IMR-90 (cell line): Measurements from ENCODE around the gene BACE1. TPM values are rescaled to one million over a fixed set of nuclear protein-coding genes. Genes with fewer than 3 reads are reported as not detected.
A peak's percentile ranks its signal among the peaks of the same experiment; 100 is the strongest.

Experiments used
- ATAC-seq: fragments of 200-7000 bp; cut with Tn5 transposase; 2 replicates; pipeline ENCODE4 v1.9.1; 2020; ENCODE audit warnings: low read depth, mild to moderate bottlenecking, moderate library complexity
- BruUV-seq: library from RNA; stranded (reverse); fragments of 400-500 nt; replicated peaks from 2 replicates; lab custom pipeline; 2021; lab: Mats Ljungman, UMichigan
- CTCF ChIA-PET: fragments of 300-600 bp; formaldehyde crosslinking; extraction: SDS; loops from one replicate; lab custom pipeline; 2021; ENCODE audit warnings: antibody characterized with exemption; lab: Yijun Ruan, JAX
- POLR2A ChIA-PET: fragments of 300-600 bp; sonication (Branson Sonifier 250); formaldehyde crosslinking; loops from one replicate; lab custom pipeline; 2022; ENCODE audit warnings: antibody characterized with exemption; ENCODE audit not compliant: unreplicated experiment; lab: Charles Lee
- DNase-seq: peaks from one replicate; pipeline ENCODE4 v3.0.0; 2013
- H2AFZ ChIP-seq: replicated peaks from 2 replicates; pipeline ENCODE3; 2013; ENCODE audit warnings: low read length, mild to moderate bottlenecking; ENCODE audit not compliant: poor library complexity
- H2AK5ac ChIP-seq: 2 replicates; pipeline ENCODE4 v1.6.1; 2013; ENCODE audit warnings: low read depth, low read length, inconsistent platforms
- H2AK9ac ChIP-seq: replicated peaks from 2 replicates; pipeline ENCODE3; 2013; ENCODE audit warnings: mild to moderate bottlenecking, low read depth, low read length, moderate library complexity; ENCODE audit not compliant: poor library complexity
- H2BK120ac ChIP-seq: 2 replicates; pipeline ENCODE4 v1.6.1; 2013; ENCODE audit warnings: low read depth, low read length, inconsistent platforms
- H2BK15ac ChIP-seq: 3 replicates; pipeline ENCODE4 v1.6.1; 2013; ENCODE audit warnings: low read depth, low read length, inconsistent platforms
- H2BK20ac ChIP-seq: 2 replicates; pipeline ENCODE4 v1.6.1; 2013; ENCODE audit warnings: low read depth, mild to moderate bottlenecking, inconsistent platforms, low read length, moderate library complexity
- H2BK5ac ChIP-seq: 2 replicates; pipeline ENCODE4 v1.6.1; 2013; ENCODE audit warnings: mild to moderate bottlenecking, low read depth, low read length, inconsistent platforms; ENCODE audit not compliant: poor library complexity, severe bottlenecking
- H3K14ac ChIP-seq: replicated peaks from 2 replicates; pipeline ENCODE4 v1.6.1; 2013; ENCODE audit warnings: low read depth, low read length, inconsistent platforms
- H3K18ac ChIP-seq: 2 replicates; pipeline ENCODE4 v1.6.1; 2013; ENCODE audit warnings: low read depth, low read length, control low read depth
- H3K23ac ChIP-seq: 2 replicates; pipeline ENCODE4 v1.6.1; 2013; ENCODE audit warnings: low read depth, low read length, inconsistent platforms
- H3K27ac ChIP-seq: 2 replicates; pipeline ENCODE4 v1.5.1; 2013; ENCODE audit warnings: mild to moderate bottlenecking, control low read depth, low read length; ENCODE audit not compliant: insufficient read depth
- H3K27me3 ChIP-seq: 2 replicates; pipeline ENCODE4 v1.6.1; 2013; ENCODE audit warnings: low read length; ENCODE audit not compliant: control insufficient read depth, insufficient read depth
- H3K36me3 ChIP-seq: 2 replicates; pipeline ENCODE4 v1.6.1; 2013; ENCODE audit warnings: low read length, mixed read lengths; ENCODE audit not compliant: control insufficient read depth, insufficient read depth
- H3K4ac ChIP-seq: 2 replicates; pipeline ENCODE4 v1.6.1; 2013; ENCODE audit warnings: low read depth, low read length, inconsistent platforms
- H3K4me1 ChIP-seq: 2 replicates; pipeline ENCODE4 v1.6.1; 2013; ENCODE audit warnings: low read length, mixed read lengths; ENCODE audit not compliant: control insufficient read depth, insufficient read depth
- H3K4me2 ChIP-seq: 2 replicates; pipeline ENCODE4 v1.6.1; 2013; ENCODE audit warnings: low read depth, mild to moderate bottlenecking, control low read depth, low read length, moderate library complexity
- H3K4me3 ChIP-seq: 2 replicates; pipeline ENCODE4 v1.5.1; 2013; ENCODE audit warnings: low read depth, mild to moderate bottlenecking, control low read depth, low read length, moderate library complexity; ENCODE audit not compliant: insufficient read depth
- H3K56ac ChIP-seq: 2 replicates; pipeline ENCODE4 v1.6.1; 2013; ENCODE audit warnings: low read length, inconsistent platforms; ENCODE audit not compliant: insufficient read depth; ENCODE audit errors: extremely low read depth
- H3K79me1 ChIP-seq, 2 experiments: 2 replicates each; pipeline ENCODE4 v1.6.1; 2013; ENCODE audit warnings: low read length in 2 of 2, inconsistent platforms in 1 of 2, low read depth in 1 of 2
- H3K9ac ChIP-seq: 2 replicates; pipeline ENCODE4 v1.6.1; 2013; ENCODE audit warnings: low read depth, low read length, control low read depth
- H3K9me1 ChIP-seq: 2 replicates; pipeline ENCODE4 v1.6.1; 2013; ENCODE audit warnings: low read length, inconsistent platforms; ENCODE audit not compliant: insufficient read depth
- H3K9me3 ChIP-seq: 2 replicates; pipeline ENCODE4 v1.6.1; 2013; ENCODE audit warnings: low read length; ENCODE audit not compliant: control insufficient read depth, insufficient read depth
- H4K20me1 ChIP-seq: 2 replicates; pipeline ENCODE4 v1.6.1; 2013; ENCODE audit warnings: low read length, inconsistent platforms; ENCODE audit not compliant: insufficient read depth
- H4K5ac ChIP-seq: 2 replicates; pipeline ENCODE4 v1.6.1; 2013; ENCODE audit warnings: mild to moderate bottlenecking, low read depth, low read length, control low read depth
- H4K8ac ChIP-seq, 2 experiments: 2 replicates each; pipeline ENCODE4 v1.6.1; 2013; ENCODE audit warnings: low read depth in 2 of 2, low read length in 2 of 2, control low read depth in 1 of 2, inconsistent platforms in 1 of 2
- H4K91ac ChIP-seq: 2 replicates; pipeline ENCODE4 v1.6.1; 2013; ENCODE audit warnings: low read depth, low read length, inconsistent platforms; ENCODE audit not compliant: insufficient read depth
- FOS ChIP-seq: fragments of 150-350 bp; IDR thresholded peaks from 2 replicates; pipeline ENCODE4 v1.6.1; 2016; ENCODE audit warnings: low read depth, low read length
- RAD21 ChIP-seq: IDR thresholded peaks from 2 replicates; pipeline ENCODE4 v1.6.1; 2012; ENCODE audit warnings: low read length, improper control_type of control experiment
- WGBS, 2 experiments: methylation state at CpG; one replicate each; pipeline versions ENCODE4 v1.1.5 to v1.1.7; 2013; ENCODE audit warnings: missing lambda C conversion rate in 2 of 2; ENCODE audit not compliant: insufficient read length in 1 of 2; ENCODE audit errors: extremely low coverage in 2 of 2; 5-methylcytosine and 5-hydroxymethylcytosine counted together
- dilution Hi-C: fragments of 300-500 bp; cut with HindIII; formaldehyde crosslinking; loops from one replicate; pipeline ENCODE4 v1.14.3; 2018; ENCODE audit warnings: low sequenced_read_pairs; ENCODE audit not compliant: unreplicated experiment
- in situ Hi-C: fragments of 300-500 bp; cut with MboI; formaldehyde crosslinking; loops from 3 replicates; pipeline ENCODE4 v1.14.3; 2019; ENCODE audit warnings: low sequenced_read_pairs, inconsistent platforms, mixed read lengths
- intact Hi-C: fragments of 100-400 bp; cut with micrococcal nuclease; formaldehyde crosslinking; loops from 2 replicates; pipeline ENCODE4 v1.10.0; 2022
- polyA plus RNA-seq, 3 experiments: library from polyadenylated mRNA; depleted of rRNA; stranded (reverse); fragments of >200 nt; gene quantifications; 2 replicates each; pipeline ENCODE4 v1.2.3, GENCODE V29; 2012; ENCODE audit warnings: low replicate concordance in 1 of 3
- total RNA-seq: library from RNA; depleted of rRNA; stranded (reverse); fragments of >200 nt; gene quantifications from 2 replicates; pipeline ENCODE4 v1.2.3, GENCODE V29; 2012

Gene BACE1
- total and polyA plus RNA-seq, 2 of the 4 experiments (the other 2 are of a cell fraction), result 27.6 to 50.6 TPM

GRCh38 chr11:117345039-117345438 is 29.0 kb upstream of the BACE1 start:
- 40% methylated on average over 1 of the region's 2 CpGs; no CpG with 5 or more reads in 1 of the 2 experiments for WGBS, 2 experiments
- Histone ChIP-seq H3K4me3 (no peak overlapping the region), H3K9me1 (peaks cover 21% of the 10 kb centered on the region), H3K14ac (no peak overlapping the region), H3K18ac (no peak overlapping the region), H3K79me1 (peaks cover 10 to 21% of the 10 kb centered on the region in 2 experiments), H2BK120ac (no peak overlapping the region), H3K36me3 (peaks cover 28% of the 10 kb centered on the region), H3K27ac (no peak overlapping the region), H4K8ac (no peak overlapping the region), H2BK15ac (no peak overlapping the region), H2AK5ac (no peak overlapping the region), H3K9ac (no peak overlapping the region), H3K27me3 (no peaks in the 10 kb centered on the region), H2BK5ac (no peak overlapping the region), H2BK20ac (no peak overlapping the region), H3K23ac (no peak overlapping the region), H4K5ac (no peak overlapping the region), H3K4me2 (no peak overlapping the region), H2AFZ (no peak overlapping the region), H3K4ac (no peak overlapping the region), H3K4me1 (no peaks in the 10 kb centered on the region; the same call in 1 of the 2 replicates), H3K9me3 (no peaks in the 10 kb centered on the region), H3K56ac (no peak overlapping the region), H2AK9ac (no peak overlapping the region), H4K91ac (no peak overlapping the region), H4K20me1 (peaks cover 6% of the 10 kb centered on the region)
- 0 out of 2 replicates have a peak, but pooled peaks have one; percentile 15 for TF ChIP-seq FOS
- TF ChIP-seq RAD21, result no peak
- peak; percentile 67 for ATAC-seq
- DNase-seq, result peak; percentile 54
- BruUV-seq, result no TSS peak
- CTCF ChIA-PET, result interaction anchor here (0.6 kb wide), 1 partner anchor 723 kb away, joined by 5 read pairs; no protein-coding TSS in a partner anchor
- dilution Hi-C loops, result no loop called here
- POLR2A ChIA-PET, result no interaction called here
- intact Hi-C loops, result no loop called here
- in situ Hi-C loops, result no loop called here
